ENCODE measurements around the gene SHPK.

Gene SHPK

GRCh38 chr17:3668279-3669084 lies 32.4 kb upstream of the SHPK start, which contains the start of the genes EMC6 and TAX1BP3 (continued):
- TF ChIP-seq REST (tag by site-specific recombination; IDR thresholded peaks at IDR 0.05) (peak; percentile 94), ZNF121 (tag by site-specific recombination; IDR thresholded peaks at IDR 0.05) (no peak), ZFP37 (tag by site-specific recombination; IDR thresholded peaks at IDR 0.05) (peak; percentile 15; the same call in 1 of the 2 replicates), ZNF335 (tag by site-specific recombination; conservative IDR thresholded peaks at IDR 0.05) (peak; percentile 85), ZNF623 (tag by site-specific recombination; IDR thresholded peaks at IDR 0.05) (no peak), ZXDB (tag by site-specific recombination; IDR thresholded peaks at IDR 0.05) (peak; percentile 28), ZNF555 (tag by site-specific recombination; conservative IDR thresholded peaks at IDR 0.05) (no peak), ZNF658 (tag by site-specific recombination; IDR thresholded peaks at IDR 0.05) (no peak), FEZF1 (tag by site-specific recombination; IDR thresholded peaks at IDR 0.05) (no peak), OSR2 (tag by site-specific recombination; IDR thresholded peaks at IDR 0.05) (no peak), ZNF513 (tag by site-specific recombination; IDR thresholded peaks at IDR 0.05) (no peak), ZNF23 (tag by site-specific recombination; IDR thresholded peaks at IDR 0.05; ENCODE audit: borderline replicate concordance) (no peak), ZNF350 (tag by site-specific recombination; IDR thresholded peaks at IDR 0.05) (no peak), ZNF791 (tag by site-specific recombination; IDR thresholded peaks at IDR 0.05) (no peak), KLF16 (tag by site-specific recombination; IDR thresholded peaks at IDR 0.05) (no peak; the same call in 1 of the 2 replicates), ZNF311 (tag by site-specific recombination; IDR thresholded peaks at IDR 0.05; ENCODE audit: borderline replicate concordance) (no peak), HIC1 (tag by site-specific recombination; IDR thresholded peaks at IDR 0.05) (no peak), SP7 (tag by site-specific recombination; IDR thresholded peaks at IDR 0.05) (peak; percentile 27; the same call in 1 of the 2 replicates), ZNF274 (IDR thresholded peaks at IDR 0.05; ENCODE audit: low read length) (no peak), ZNF274 (tag by site-specific recombination; IDR thresholded peaks at IDR 0.05; ENCODE audit: borderline replicate concordance) (no peak), ZNF433 (tag by site-specific recombination; IDR thresholded peaks at IDR 0.05; ENCODE audit: low read depth) (no peak), KLF17 (tag by site-specific recombination; IDR thresholded peaks at IDR 0.05) (no peak; the same call in 1 of the 2 replicates), YY2 (tag by site-specific recombination; IDR thresholded peaks at IDR 0.05) (peak; percentile 72; the same call in 1 of the 2 replicates), ZBTB7A (tag by site-specific recombination; IDR thresholded peaks at IDR 0.05; ENCODE audit: low read depth) (no peak), ZNF391 (tag by site-specific recombination; IDR thresholded peaks at IDR 0.05; ENCODE audit: borderline replicate concordance, low read depth) (peak; percentile 83; the same call in 1 of the 2 replicates), ZNF221 (tag by site-specific recombination; IDR thresholded peaks at IDR 0.05; ENCODE audit: borderline replicate concordance) (no peak), GLI4 (tag by site-specific recombination; IDR thresholded peaks at IDR 0.05) (no peak), ZNF585B (tag by site-specific recombination; IDR thresholded peaks at IDR 0.05) (no peak), SALL2 (tag by site-specific recombination; IDR thresholded peaks at IDR 0.05; ENCODE audit: borderline replicate concordance) (no peak), PBX3 (CRISPR knock-in tag; IDR thresholded peaks at IDR 0.05) (peak; percentile 54), ZNF530 (tag by site-specific recombination; IDR thresholded peaks at IDR 0.05; ENCODE audit: low read depth) (no peak)

Measured in HEK293 (cell line).